ENCODE data around the gene C20orf144.

DNA sequence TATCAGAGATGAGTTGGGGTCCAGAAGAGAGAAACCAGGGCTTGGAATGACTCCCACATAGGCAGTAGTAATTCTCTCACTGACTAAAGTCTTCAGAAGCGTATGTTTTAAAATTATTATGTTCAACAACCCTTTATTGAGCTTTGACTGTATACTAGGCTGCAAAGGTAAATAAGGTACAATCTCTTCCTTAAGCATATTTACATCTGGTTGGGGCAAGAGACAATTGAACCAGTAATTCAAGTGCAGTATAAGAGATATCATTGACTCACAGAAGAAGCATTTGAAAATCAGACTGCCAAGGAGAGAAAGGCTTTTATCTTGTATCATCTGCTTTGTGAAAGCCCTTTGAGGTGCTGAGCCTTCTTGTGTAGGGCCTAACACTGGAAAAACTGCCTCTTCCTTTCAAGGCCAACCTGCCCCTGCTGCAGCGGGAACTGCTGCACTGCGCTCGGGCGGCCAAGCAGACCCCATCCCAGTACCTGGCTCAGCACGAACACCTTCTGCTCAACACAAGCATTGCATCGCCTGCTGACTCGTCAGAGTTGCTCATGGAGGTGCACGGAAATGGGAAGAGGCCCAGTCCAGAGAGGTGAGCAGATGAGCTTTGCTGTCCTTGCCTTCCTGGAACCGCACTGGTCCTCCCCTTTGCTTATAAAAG lies 39.3 kb upstream of the C20orf144 start:
- TF ChIP-seq, protein P1, sequence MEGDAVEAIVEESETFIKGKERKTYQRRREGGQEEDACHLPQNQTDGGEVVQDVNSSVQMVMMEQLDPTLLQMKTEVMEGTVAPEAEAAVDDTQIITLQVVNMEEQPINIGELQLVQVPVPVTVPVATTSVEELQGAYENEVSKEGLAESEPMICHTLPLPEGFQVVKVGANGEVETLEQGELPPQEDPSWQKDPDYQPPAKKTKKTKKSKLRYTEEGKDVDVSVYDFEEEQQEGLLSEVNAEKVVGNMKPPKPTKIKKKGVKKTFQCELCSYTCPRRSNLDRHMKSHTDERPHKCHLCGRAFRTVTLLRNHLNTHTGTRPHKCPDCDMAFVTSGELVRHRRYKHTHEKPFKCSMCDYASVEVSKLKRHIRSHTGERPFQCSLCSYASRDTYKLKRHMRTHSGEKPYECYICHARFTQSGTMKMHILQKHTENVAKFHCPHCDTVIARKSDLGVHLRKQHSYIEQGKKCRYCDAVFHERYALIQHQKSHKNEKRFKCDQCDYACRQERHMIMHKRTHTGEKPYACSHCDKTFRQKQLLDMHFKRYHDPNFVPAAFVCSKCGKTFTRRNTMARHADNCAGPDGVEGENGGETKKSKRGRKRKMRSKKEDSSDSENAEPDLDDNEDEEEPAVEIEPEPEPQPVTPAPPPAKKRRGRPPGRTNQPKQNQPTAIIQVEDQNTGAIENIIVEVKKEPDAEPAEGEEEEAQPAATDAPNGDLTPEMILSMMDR (IDR thresholded peaks at IDR 0.05; ENCODE audit: borderline replicate concordance, extremely low read depth, low read length, poor library complexity, severe bottlenecking): no peak
- no peak for TF ChIP-seq EZH2 (IDR thresholded peaks at IDR 0.05; ENCODE audit: borderline replicate concordance, low read depth, low read length, severe bottlenecking)
